ENCODE data around the gene GNL1.
"Not testable (repeated sequence)": the region's sequence is repeated elsewhere in the genome, so short reads cannot be mapped to it uniquely, and the experiment has no call there.

GNL1 gene

DNA sequence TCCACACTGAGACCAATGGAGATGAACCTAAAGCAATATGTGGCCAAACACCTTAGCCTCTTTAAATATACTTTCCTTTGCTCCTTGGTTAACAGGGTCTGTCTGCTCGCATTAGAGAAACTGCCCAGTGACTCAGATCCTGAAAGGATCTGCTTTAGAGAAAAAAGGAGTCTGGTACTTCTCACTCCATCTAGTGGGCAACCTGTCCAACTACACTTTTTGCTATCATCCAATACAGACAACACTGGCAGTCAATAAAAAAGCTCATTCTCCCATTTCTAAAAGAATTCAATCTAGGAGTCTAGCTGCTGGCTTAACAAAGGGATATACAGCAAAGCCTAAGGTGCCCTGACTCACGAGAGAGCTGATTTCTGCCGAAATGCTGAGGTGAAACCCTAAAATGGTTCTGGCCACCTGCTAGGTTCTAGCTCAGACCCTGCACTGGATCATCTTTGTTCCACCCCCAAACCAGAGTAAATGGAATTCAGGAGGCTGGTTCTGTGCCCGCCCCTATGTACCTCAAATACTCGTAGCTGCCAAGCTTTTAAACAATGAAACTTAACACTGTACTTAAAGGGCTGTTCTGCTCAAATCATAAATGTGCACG is 11.5 kb downstream of the GNL1 start:
- TF ChIP-seq POLR2A (IDR thresholded peaks at IDR 0.05; ENCODE audit: low read depth, low read length) (no peak), TAF1 (IDR thresholded peaks at IDR 0.05; ENCODE audit: borderline replicate concordance, low read depth, low read length) (no peak), POLR2AphosphoS5 (IDR thresholded peaks at IDR 0.05; ENCODE audit: low read depth, low read length) (no peak)
- peak; percentile 84 for FAIRE-seq
- no peak for DNase-seq (ENCODE audit: insufficient read length)

DNA sequence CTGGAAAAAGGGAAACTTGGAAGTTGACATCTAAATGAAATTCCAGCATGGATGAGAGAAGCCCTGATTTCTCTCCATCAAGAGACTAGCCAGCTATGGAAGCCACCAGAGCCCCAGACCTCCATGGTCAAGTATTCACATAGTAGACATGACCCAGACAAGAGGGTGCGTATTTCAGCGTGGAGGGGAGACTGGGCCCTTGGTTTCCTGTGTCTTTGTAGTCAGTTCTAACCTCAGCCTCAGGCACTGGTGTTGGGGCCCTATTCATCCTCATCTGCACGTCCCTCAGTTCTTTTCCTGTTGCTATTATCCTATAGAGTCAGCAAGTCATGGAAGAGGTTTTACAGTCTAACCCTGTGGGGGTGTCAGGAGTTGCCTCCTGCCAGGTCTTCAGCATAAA is 12.5 kb downstream of the GNL1 start:
- DNase-seq (ENCODE audit: insufficient read length) (no peak), FAIRE-seq (no peak)
- TF ChIP-seq POLR2AphosphoS5 (IDR thresholded peaks at IDR 0.05; ENCODE audit: low read depth, low read length) (no peak), TAF1 (IDR thresholded peaks at IDR 0.05; ENCODE audit: borderline replicate concordance, low read depth, low read length) (no peak), POLR2A (IDR thresholded peaks at IDR 0.05; ENCODE audit: low read depth, low read length) (no peak)

DNA sequence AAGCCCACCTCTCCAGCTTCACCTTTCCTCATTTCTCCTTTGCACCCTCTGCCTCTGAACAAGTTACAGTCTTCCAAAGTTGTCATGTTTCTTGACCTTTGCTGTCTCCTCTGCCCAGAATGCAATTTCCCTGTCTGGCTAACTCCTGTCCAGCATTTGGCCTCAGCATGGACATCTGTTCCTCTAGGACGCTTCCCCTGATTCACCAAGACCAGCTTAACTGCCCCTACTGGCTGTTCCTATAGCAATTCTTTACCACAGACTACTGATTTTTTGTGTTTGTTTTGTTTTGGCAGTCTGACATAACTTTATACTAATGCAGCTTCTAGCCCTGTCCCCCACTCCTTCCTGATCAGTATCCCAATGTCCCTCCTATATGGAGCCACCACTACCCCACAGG is 13.4 kb downstream of the GNL1 start:
- FAIRE-seq (no peak), DNase-seq (ENCODE audit: insufficient read length) (no peak)
- TF ChIP-seq POLR2AphosphoS5 (IDR thresholded peaks at IDR 0.05; ENCODE audit: low read depth, low read length) (no peak), POLR2A (IDR thresholded peaks at IDR 0.05; ENCODE audit: low read depth, low read length) (no peak), TAF1 (IDR thresholded peaks at IDR 0.05; ENCODE audit: borderline replicate concordance, low read depth, low read length) (no peak)

DNA sequence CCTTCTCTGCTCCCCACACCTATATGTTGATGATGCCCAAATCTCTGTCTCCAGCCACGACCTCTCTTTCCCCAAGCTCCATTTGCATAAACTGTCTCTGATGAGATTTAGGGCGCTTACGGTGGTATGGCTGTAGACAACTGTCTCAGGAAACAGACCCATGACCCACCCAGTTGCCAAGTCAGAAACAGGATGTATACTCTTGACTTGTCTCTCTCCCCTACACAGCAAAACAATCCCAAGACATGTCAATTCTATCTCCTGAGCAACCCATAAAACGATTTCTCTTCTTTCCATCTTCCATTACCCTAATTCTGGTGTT is 13.9 kb downstream of the GNL1 start:
- TF ChIP-seq POLR2AphosphoS5 (IDR thresholded peaks at IDR 0.05; ENCODE audit: low read depth, low read length): no peak
- TF ChIP-seq TAF1 (IDR thresholded peaks at IDR 0.05; ENCODE audit: borderline replicate concordance, low read depth, low read length): no peak
- no peak for TF ChIP-seq POLR2A (IDR thresholded peaks at IDR 0.05; ENCODE audit: low read depth, low read length)
- peak; percentile 56 for FAIRE-seq
- DNase-seq (ENCODE audit: insufficient read length): no peak

DNA sequence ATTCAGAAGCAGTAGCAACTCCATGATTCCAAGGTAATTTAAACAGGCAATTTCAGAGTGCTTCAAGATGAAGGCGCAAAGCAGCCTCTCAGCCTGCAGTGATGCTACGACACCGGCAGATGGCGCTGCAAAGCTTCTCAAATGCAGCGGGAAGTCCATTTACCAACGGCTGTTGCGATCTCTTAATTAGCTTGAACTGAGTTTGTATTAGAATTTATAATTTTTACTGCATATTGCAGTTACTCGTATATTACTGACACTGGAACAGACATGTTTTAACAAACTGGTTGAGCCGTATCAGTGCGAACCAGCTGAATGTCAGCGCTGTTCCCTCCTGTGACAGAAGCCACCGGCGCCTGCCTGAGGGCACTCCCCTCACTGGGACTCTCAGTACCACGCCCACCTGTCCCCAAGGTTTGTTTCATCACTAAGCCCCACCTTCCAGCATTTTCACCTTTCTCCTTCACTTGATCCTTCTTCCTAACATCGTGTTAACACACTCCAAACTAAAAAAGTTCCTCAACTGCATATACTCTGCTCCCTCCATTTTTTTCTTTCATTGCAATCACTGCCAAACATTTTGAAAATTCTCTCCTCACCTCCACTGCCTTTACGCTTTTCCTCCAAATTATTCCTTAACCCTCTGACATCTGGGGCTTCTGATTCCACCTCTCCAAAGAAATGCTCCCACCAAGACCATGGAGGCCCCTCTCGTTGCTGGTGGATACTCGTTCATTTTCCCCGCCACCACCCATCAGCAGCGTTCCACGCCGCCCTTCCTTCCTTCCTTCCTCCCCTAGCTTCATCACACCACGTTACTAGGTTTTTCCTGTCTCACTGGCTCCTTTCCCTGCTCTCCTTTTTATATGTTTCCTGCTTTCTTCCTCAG is 14.5 kb downstream of the GNL1 start:
- FAIRE-seq (peak; percentile 94), DNase-seq (ENCODE audit: insufficient read length) (peak; percentile 46)
- no peak for TF ChIP-seq POLR2A (IDR thresholded peaks at IDR 0.05; ENCODE audit: low read depth, low read length)
- TF ChIP-seq POLR2AphosphoS5 (IDR thresholded peaks at IDR 0.05; ENCODE audit: low read depth, low read length): no peak
- TF ChIP-seq TAF1 (IDR thresholded peaks at IDR 0.05; ENCODE audit: borderline replicate concordance, low read depth, low read length): no peak

DNA sequence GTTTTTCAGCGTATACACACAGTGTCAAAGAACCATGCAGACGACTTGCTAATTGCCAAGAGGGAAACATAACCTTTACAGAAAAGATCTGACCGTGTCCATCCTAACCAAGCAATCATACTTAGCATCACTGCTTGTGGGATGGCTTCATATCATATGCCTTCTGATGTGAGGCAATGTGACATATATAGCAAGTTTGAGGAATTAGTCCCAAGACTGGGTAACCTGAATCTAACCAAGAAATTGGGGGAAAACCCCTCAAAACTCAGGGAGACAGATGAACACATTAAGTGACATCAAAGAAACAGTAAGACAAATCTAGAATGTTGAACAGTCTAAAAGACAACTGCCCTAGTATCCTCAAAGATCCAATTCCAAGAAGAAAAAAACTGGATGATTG is 18.4 kb downstream of the GNL1 start:
- FAIRE-seq: no peak
- DNase-seq (ENCODE audit: insufficient read length): no peak
- TF ChIP-seq TAF1 (IDR thresholded peaks at IDR 0.05; ENCODE audit: borderline replicate concordance, low read depth, low read length) (no peak), POLR2A (IDR thresholded peaks at IDR 0.05; ENCODE audit: low read depth, low read length) (no peak), POLR2AphosphoS5 (IDR thresholded peaks at IDR 0.05; ENCODE audit: low read depth, low read length) (no peak)

DNA sequence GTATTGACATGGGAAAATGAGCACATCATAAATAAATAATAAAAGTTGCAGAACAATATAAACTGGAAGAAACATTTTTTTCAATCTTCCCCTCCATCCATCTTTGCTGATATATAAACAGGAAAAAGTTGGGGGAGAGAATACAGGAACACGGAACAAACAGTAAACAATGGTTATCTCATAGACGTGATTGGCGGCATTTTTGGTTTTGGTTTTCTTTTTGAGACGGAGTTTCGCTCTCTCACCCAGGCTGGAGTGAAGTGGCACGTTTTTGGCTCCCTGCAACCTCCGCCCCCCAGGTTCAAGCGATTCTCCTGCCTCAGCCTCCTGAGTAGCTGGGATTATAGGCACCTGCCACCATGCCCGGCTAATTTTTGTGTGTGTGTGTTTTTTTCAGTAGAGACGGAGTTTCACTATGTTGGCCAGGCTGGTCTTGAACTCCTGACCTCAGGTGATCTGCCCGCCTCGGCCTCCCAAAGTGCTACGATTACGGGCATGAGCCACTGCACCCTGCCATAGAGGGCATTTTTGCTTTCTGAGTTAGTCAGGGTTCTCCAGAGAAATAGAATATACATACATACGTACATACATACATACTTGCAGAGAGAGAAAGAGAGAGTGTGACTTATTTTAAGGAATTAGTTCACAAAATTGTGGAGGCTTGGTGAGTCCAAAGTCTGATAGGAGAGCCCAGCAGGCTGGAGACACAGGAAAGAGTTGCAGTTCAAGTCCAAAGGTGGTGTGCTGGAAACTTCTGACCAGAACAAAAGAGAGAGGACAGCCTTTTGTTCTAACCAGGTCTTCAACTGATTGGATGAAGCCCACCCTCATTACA is 22.6 kb downstream of the GNL1 start:
- no peak for TF ChIP-seq POLR2A (IDR thresholded peaks at IDR 0.05; ENCODE audit: low read depth, low read length)
- no peak for TF ChIP-seq TAF1 (IDR thresholded peaks at IDR 0.05; ENCODE audit: borderline replicate concordance, low read depth, low read length)
- TF ChIP-seq POLR2AphosphoS5 (IDR thresholded peaks at IDR 0.05; ENCODE audit: low read depth, low read length): no peak
- FAIRE-seq (no peak), DNase-seq (ENCODE audit: insufficient read length) (no peak)

DNA sequence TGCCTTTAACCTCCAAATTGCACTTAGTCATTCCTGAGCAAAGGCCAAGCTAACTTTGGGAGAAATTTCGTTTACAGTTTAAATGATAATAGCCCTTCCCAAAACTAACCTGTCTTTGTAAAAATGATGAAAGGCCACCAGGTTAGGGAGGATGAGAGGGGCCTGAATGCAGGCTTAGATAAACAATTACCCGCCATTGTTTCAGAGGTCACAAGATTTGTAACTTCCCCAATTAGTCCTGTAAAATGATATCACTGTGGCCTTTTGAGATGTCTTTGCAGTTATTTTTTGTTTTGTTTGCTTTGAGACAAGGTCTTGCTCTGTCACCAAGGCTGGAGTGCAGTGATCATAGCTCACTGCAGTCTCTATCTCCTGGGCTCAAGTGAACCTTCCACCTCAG is 26.3 kb downstream of the GNL1 start:
- no peak for TF ChIP-seq POLR2A (IDR thresholded peaks at IDR 0.05; ENCODE audit: low read depth, low read length)
- no peak for FAIRE-seq
- no peak for DNase-seq (ENCODE audit: insufficient read length)

DNA sequence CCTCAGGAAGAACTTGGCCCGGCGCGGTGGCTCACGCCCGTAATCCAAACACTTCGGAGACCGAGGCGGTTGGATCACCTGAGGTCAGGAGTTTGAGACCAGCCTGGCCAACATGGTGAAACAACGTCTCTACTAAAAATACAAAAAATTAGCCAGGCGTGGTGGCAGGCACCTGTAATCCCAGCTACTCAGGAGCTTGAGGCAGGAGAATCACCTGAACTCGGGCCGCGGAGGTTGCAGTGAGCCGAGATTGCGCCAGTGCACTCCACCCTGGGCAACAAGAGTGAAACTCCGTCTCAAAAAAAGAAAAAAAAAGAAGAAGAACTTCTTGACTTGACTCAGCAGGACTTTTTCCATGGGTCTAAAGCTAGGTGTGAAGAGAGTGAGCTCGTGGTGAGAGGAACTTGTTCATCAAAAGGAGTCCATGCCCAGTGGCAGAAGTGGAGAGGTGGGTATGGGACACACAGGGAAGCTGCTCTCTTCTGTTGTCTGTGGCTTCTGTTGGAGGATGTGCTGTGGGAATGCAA is 26.9 kb downstream of the GNL1 start:
- not testable (repeated sequence) for DNase-seq (ENCODE audit: insufficient read length); FAIRE-seq

DNA sequence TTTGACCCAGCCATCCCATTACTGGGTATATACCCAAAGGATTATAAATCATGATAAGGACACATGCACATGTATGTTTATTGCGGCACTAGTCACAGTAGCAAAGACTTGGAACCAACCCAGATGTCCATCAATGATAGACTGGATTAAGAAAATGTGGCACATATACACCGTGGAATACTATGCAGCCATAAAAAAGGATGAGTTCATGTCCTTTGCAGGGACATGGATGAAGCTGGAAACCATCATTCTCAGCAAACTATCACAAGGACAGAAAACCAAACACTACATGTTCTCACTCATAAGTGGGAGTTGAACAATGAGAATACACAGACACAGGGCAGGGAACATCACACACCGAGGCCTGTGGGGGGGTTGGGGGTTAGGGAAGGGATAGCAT is 29.8 kb downstream of the GNL1 start:
- FAIRE-seq; DNase-seq (ENCODE audit: insufficient read length): not testable (repeated sequence)

DNA sequence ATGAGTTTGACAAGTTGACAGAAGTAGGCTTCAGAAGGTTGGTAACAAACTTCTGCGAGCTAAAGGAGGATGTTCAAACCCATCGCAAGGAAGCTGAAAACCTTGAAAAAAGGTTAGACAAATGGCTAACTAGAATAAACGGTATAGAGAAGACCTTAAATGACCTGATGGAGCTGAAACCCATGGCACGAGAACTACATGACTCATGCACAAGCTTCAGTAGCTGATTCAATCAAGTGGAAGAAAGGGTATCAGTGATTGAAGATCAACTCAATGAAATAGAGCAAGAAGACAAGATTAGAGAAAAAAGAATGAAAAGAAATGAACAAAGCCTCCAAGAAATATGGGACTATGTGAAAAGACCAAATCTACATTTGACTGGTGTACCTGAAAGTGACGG is 34.3 kb downstream of the GNL1 start:
- FAIRE-seq; DNase-seq (ENCODE audit: insufficient read length): not testable (repeated sequence)

DNA sequence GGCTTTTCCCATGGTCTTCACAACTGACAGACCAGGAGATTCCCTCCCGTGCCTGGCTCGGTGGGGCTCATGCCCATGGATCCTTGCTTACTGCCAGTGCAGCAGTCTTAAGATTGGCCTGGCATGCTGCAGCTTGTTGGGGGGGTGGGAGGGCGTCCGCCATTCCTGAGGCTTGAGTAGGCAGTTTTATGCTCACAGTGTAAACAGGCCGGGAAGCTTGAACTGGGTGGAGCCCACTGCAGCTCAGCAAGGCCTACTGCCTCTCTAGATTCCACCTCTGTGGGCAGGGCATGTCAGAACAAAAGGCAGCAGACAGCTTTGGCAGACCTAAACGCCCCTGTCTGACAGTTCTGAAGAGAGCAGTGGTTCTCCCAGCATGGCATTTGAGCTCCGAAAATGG is 35.2 kb downstream of the GNL1 start:
- not testable (repeated sequence) for FAIRE-seq; DNase-seq (ENCODE audit: insufficient read length)

Data from GM12892 (cell line).